ENCODE measurements around the gene LCN15. TPM values are rescaled to one million over a fixed set of nuclear protein-coding genes. Genes with fewer than 3 reads are reported as not detected.

Gene LCN15
- total and polyA plus RNA-seq, 2 experiments from 2014 or later, result 0.77 TPM; not detected in 1

DNA sequence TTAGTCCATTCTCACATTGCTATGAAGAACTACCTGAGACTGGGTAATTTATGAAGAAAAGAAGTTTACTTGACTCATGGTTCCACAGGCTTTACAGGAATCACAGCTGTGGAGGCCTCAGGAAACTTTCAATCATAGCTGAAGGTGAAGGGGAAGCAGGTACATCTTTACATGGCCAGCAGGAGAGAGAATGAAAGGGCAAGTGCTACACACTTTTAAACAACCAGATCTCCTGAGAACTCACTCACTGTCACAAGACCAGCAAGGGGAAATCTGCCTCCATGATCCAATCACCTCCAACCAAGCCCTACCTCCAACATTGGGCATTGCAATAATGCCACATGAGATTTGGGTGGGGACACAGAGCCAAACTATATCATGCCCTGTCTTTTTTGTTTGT lies 12.5 kb downstream of the LCN15 start:
- Histone ChIP-seq H3K36me3 (no peaks in the 10 kb centered on the region), H3K9me3 (ENCODE audit: low read depth) (no peaks in the 10 kb centered on the region), H3K27me3 (no peaks in the 10 kb centered on the region), H3K27ac (no peak overlapping the region), H3K4me3 (no peak overlapping the region), H3K4me1 (ENCODE audit: low read depth) (no peaks in the 10 kb centered on the region)
- no peak for DNase-seq (ENCODE audit: low read depth in 1 of 2, low spot score in 1 of 2)
- no peak for TF ChIP-seq CTCF (IDR thresholded peaks at IDR 0.05; ENCODE audit: low read depth, low read length)

GRCh38 chr9:136751244-136751643 lies 13.1 kb downstream of the LCN15 start:
- H3K27me3 ChIP-seq, result no peaks in the 10 kb centered on the region

DNA sequence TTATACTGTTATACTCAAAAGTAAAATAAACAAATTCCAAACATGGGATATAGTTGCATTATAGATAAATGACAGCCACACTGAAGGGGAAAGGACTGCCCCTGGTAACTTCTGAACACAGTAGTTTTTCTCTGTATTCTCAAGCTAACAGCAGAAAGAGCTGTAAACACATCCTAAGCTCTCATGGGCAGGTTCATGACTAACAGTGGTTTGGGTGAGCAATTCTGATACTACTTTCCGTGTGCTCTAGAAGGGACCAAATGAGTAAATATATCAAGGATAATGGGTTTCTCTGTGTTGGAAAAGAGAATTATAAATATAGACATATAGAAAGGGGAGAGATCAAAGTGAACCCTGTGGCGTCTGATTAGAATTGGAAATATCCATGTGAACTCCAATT lies 13.8 kb downstream of the LCN15 start:
- no peak overlapping the region for H3K4me3 ChIP-seq
- H3K36me3 ChIP-seq, result no peaks in the 10 kb centered on the region
- DNase-seq (ENCODE audit: low read depth in 1 of 2, low spot score in 1 of 2), result no peak
- TF ChIP-seq CTCF (IDR thresholded peaks at IDR 0.05; ENCODE audit: low read depth, low read length), result no peak
- H3K27me3 ChIP-seq, result no peaks in the 10 kb centered on the region
- no peak overlapping the region for H3K27ac ChIP-seq
- no peaks in the 10 kb centered on the region for H3K4me1 ChIP-seq (ENCODE audit: low read depth)
- no peaks in the 10 kb centered on the region for H3K9me3 ChIP-seq (ENCODE audit: low read depth)

More at GRCh38 chr9:136751244-136751643, 13.1 kb downstream of the LCN15 start:
- no peaks in the 10 kb centered on the region for H3K36me3 ChIP-seq
- no peak overlapping the region for H3K27ac ChIP-seq
- no peaks in the 10 kb centered on the region for H3K9me3 ChIP-seq (ENCODE audit: low read depth)
- H3K4me1 ChIP-seq (ENCODE audit: low read depth), result no peaks in the 10 kb centered on the region
- no peak for TF ChIP-seq CTCF (IDR thresholded peaks at IDR 0.05; ENCODE audit: low read depth, low read length)
- no peak for DNase-seq (ENCODE audit: low read depth in 1 of 2, low spot score in 1 of 2)
- H3K4me3 ChIP-seq, result no peak overlapping the region

DNA sequence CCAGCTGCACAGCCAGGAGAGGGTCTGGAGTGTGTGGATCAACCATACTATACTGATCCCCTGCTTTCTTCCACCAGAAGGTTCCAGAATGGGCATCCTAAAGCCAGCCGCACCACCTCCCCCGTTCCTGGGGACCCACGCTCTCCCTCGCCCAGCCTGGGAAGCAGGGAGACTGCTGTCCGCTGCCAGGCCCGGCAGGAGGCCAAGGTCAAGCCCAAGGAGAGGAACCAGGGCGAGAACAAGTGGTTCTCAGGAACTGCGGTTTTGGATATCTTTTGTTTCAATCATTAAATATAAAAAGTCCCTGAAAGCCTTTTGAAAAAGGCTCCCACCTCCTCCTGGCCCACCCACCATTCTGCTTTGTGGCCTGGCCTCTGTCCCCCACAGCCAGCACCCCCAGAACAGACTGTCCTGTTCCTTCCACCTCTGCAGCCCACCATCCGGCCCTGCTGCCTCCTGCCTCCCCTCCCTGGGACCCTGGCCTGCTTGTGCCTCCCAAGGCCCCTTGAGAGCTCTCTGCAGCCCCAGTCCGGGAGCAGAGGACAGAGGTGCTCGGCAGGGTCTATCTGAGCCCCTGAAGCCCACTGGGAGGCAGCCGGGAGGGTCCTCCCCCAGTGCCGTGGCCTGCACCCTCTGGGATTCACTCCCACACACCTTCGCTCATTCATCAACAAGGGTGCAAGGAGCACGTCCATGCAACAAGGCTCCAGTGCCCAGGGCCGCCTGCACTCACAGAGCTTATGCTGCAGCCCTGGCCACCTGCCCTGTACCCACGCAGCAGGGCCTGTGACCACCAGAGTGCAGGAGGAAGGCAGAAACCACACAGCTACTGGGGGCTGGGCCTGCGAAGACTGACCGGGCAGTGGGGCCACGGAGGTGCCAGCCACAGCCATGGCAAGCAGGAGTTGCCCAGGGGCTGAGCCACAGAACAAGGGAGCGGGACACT lies 15.4 kb downstream of the LCN15 start:
- H3K27ac ChIP-seq, result no peak overlapping the region
- H3K4me1 ChIP-seq (ENCODE audit: low read depth), result no peaks in the 10 kb centered on the region
- H3K4me3 ChIP-seq, result no peak overlapping the region
- H3K27me3 ChIP-seq, result no peaks in the 10 kb centered on the region
- no peaks in the 10 kb centered on the region for H3K36me3 ChIP-seq
- no peak for DNase-seq (ENCODE audit: low read depth in 1 of 2, low spot score in 1 of 2)
- no peak for TF ChIP-seq CTCF (IDR thresholded peaks at IDR 0.05; ENCODE audit: low read depth, low read length)
- H3K9me3 ChIP-seq (ENCODE audit: low read depth), result no peaks in the 10 kb centered on the region

DNA sequence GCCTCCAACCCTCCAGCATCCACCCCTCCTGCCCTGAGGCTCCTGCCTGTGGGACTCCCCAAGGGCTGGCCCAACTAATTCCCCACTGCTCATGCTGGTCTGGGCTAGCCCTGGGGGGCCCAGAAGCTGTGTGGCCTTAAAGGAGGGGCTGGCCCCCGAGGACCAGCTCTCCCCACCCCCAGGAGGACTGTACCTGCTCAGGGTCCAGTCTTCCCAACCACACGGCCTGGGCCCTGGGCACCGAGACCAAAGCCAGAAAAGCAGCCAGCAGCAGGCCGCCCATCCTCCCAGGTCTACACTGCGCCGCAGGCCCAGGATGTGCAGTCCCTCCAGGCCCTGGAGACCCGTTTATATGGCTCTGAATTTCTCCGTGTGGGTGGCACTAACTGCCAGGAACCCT lies 16.1 kb downstream of the LCN15 start, which contains the start of gene LCN6:
LCN6 (minus strand) TSS at position 325 of the 400 bp plus-strand sequence; CDS start at position 283, 42 bp downstream.
- Histone ChIP-seq H3K36me3 (no peaks in the 10 kb centered on the region), H3K27me3 (no peaks in the 10 kb centered on the region), H3K4me1 (ENCODE audit: low read depth) (no peaks in the 10 kb centered on the region), H3K9me3 (ENCODE audit: low read depth) (no peaks in the 10 kb centered on the region), H3K27ac (no peak within 1 kb of the TSS), H3K4me3 (no peak within 1 kb of the TSS)
- DNase-seq (ENCODE audit: low read depth in 1 of 2, low spot score in 1 of 2), result no peak
- no peak for TF ChIP-seq CTCF (IDR thresholded peaks at IDR 0.05; ENCODE audit: low read depth, low read length)

Data from cardiac muscle cell (in vitro differentiated cells and primary cell).